Ramos (cell line): Measurements from ENCODE around the gene VSTM5.
"Not testable (repeated sequence)": the region's sequence is repeated elsewhere in the genome, so short reads cannot be mapped to it uniquely, and the experiment has no call there.

Experiments
- in situ Hi-C: fragments of 300-500 bp; cut with MboI; formaldehyde crosslinking; loops from one replicate; pipeline ENCODE4 v1.14.3; 2022; ENCODE audit warnings: low sequenced_read_pairs; ENCODE audit not compliant: unreplicated experiment

Gene VSTM5

DNA sequence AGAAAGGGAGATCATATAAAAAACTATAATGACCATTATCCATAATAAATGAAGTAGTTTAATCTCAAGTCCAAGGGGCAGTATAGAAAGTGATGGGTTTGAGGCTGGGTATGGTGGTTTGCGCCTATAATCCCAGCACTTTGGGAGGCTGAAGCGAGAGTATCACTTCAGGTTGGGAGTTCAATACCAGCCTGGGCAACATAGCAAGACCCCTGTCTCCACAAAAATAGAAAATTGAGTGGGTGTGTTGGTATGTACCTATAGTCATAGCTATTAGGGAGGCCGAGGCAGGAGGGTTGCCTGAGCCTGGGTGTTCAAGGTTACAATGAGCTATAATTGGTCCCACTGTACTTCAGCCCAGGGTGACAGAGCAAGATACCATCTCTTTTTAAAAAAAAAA, 42.4 kb downstream of the VSTM5 start:
- in situ Hi-C loops: no loop called here

GRCh38 chr11:93804879-93805278, 45.5 kb downstream of the VSTM5 start:
- in situ Hi-C loops: no loop called here

- in situ Hi-C loops: no loop called here
Observed at GRCh38 chr11:93801366-93801765, 49.1 kb downstream of the VSTM5 start.

DNA sequence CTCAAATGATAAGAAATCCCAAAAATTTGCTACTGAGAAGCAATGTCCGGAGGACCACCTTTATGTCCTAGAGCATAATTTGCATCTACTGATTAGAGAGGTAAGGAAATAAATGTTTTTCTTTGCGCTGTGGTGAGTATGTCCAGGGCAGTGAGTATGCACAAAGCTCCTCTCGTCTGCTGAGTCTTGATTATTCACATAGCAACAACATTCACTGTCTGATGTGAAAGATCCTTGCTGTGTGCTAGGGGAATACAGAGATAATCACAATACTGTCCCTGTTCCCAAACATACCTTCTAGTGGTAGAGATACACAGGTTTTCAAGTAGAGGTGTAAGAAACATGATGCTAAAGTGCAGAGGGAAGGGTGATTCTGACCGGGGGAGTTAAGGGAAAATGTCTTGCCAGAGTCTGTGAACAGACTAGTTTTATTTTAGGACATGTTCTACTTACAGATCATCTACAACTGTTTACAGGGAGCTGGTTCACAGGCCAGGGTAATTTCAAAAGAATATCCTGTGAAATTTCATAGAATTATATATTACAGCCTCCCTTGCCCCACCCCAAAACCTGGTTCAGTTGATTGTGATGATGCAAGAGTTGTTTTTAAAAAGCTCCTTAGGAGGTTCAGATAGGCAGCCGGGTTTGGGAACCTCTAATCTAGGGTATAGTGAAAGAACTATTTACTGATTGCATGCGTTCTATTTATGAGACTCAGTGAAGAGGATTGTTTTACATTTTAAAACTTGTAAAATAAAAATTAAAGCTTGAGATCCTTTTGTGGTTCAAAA, 53.8 kb downstream of the VSTM5 start:
- in situ Hi-C loops: no loop called here

- in situ Hi-C loops: no loop called here
Observed at GRCh38 chr11:93791493-93791892, 58.9 kb downstream of the VSTM5 start.

DNA sequence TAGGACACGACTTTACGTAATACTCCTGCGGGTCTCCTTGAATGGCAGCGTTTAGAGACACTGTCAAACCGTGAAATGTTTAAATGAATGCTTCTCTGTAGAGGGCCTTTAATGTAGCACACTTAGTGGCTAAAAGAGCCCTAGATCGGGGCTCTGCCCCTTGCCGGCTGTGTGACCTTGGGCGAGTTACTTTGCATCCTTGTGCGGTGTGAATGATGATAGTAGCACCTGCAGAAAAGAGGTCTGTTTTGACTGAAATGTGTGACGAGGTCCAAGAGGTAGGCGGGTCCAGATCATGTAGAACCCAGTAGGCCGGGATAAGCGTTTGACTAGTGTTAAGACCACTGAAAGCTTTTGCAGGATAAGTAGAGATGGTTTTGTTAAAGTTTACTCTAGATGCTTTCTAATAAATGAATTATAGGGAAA, 65.5 kb downstream of the VSTM5 start:
- in situ Hi-C loops: no loop called here

DNA sequence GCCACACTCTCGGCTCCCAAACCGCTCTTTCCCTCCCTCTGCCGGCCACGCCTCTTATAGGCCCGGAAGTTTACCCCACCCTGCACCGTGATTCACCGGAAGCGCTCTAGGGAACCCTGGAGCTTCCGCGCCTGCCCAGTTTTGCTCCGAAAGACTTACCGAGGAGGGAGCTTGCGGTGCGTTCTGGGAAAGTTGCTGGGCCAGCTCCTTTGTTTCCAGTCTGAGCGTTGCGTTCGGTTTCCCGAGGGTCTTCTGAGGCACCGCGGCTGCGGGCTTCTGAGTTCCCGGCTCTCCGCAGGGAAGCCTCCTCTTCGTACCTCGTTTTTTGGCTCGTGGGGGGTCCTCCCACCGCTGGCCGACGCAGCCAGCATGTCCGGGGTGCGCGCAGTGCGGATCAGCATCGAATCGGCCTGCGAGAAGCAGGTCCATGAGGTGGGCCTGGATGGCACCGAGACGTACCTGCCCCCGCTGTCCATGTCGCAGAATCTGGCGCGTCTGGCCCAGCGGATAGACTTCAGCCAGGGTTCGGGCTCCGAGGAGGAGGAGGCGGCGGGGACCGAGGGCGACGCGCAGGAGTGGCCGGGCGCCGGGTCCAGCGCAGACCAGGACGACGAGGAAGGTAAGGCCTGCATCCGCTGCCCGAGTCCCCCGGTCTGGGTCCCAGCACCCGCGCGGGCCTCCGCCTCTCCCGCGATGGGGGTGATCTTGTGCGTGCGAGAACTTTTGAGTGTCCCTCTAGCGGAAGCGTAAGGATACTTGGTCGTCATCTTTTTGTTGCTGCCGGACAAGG, 66.1 kb downstream of the VSTM5 start, which contains the start of gene MED17:
TSS of gene MED17 (plus strand) at position 138 of the 790 bp plus-strand sequence. CDS start at position 370, 232 bp downstream.
- in situ Hi-C loops: no loop called here

- in situ Hi-C loops: no loop called here
Observed at GRCh38 chr11:93783765-93784144, 66.7 kb downstream of the VSTM5 start.

DNA sequence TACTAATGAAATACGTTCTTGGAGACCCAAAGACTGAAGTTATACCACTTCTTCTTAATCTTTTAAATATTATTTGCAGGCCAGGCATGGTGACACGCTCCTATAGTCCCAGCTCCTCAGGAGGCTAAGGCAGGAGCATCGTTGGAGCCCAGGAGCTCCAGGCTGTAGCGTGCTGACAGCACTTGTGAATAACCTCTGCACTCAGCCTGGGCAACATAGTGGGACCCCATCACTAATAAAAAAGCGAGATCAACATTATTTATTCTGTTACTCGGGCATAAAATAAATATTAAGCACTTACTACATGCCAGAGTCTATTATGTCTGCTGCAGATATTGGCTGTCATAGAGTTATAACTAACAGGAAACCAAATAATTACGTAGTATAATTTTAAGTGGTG, 67.1 kb downstream of the VSTM5 start:
- in situ Hi-C loops: no loop called here

DNA sequence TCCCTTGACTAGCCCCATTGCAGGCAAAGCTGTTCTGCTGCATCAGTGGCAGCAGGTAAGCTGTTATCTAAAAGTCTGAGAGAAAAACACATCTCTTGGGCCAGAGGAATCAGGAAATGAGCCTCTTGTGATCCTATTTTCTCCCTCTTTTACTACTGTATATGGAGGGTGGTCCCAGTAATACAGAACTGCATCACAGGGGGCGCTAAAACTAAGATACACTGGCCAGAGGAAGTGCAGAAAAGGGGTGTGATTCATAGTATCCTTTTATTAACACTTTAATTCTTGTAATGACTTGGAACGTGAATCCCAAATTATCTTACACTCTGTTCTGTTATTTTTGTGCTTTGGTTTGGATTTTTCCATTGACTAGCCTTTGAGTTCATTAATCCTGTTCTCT, 75.1 kb downstream of the VSTM5 start:
- in situ Hi-C loops: no loop called here

DNA sequence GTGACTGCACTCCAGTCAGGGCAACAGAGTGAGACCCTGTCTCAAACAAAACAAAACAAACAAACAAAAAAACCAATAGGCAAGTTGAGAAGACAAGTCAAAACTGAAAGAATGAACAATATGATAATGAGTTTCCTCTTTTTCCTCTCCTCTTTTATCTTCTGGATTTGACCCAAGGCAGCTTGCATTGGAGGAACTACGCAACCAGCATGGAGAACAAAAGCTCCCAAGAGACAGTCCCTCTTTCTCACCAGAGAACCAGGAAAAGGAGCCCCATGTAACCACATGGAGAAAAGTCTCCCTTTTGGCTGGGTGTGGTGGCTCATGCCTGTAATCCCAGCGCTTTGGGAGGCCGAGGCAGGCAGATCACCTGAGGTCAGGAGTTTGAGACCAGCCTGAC, 75.9 kb downstream of the VSTM5 start:
- in situ Hi-C loops: not testable (repeated sequence)

- in situ Hi-C loops: no loop called here
Observed at GRCh38 chr11:93773601-93774200, 76.7 kb downstream of the VSTM5 start.

DNA sequence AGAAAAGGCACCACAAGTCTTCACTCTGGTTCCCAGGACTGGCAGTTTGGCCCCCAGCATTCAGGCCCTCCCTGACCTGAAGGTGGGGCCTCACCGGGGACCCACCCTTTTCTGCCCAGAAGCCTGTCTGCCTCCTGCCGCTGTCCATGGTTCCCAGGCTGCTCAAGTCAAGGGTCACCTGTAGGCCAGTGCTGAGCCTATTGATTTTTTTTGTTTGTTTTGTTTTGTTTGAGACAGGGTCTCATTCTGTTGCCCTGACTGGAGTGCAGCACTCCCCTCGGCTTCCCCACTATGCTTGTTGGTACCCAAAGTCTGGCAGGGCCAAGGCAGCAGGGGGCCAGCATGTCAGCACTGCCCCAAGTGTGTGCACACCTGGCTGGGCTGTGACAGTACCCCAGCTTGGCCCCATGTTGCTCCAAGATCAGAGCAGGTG, 77.4 kb downstream of the VSTM5 start:
- in situ Hi-C loops: no loop called here

- in situ Hi-C loops: no loop called here
Observed at GRCh38 chr11:93772123-93772522, 78.3 kb downstream of the VSTM5 start.

DNA sequence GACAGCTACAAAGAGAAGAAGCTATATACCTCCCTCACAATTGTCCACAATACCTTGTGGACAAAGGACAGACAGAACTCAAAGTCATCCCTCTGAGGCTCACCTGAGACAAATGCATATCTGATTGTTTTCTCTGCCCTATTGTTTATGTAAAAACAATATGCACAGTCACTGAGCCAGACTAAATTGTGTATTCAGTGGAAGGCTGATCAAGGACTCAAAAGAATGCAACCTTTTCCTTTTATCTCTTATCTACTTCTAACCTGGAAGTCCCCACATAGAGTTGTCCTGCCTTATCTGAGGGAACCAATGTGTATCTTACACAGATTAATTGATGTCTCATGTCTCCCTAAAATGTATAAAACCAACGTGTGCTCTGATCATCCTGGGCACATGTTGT, 80.3 kb downstream of the VSTM5 start:
- in situ Hi-C loops: no loop called here
